K562 (cell line): ENCODE data around the gene ADAMTS2. TPM values are rescaled to one million over a fixed set of nuclear protein-coding genes. Genes with fewer than 3 reads are reported as not detected.

Source experiments
- ATAC-seq: fragments of 200-7000 bp; cut with Tn5 transposase; 3 replicates; pipeline ENCODE4 v1.9.1; 2020; ENCODE audit warnings: moderate library complexity
- BruUV-seq: library from RNA; stranded (reverse); fragments of 400-500 nt; replicated peaks from 2 replicates; lab custom pipeline; 2021; lab: Mats Ljungman, UMichigan
- CTCF ChIA-PET: fragments of 300-600 bp; formaldehyde crosslinking; extraction: SDS; loops from one replicate; lab custom pipeline; 2021; ENCODE audit warnings: low intra/inter-chr PET ratio; lab: Yijun Ruan, JAX
- POLR2A ChIA-PET: fragments of 300-600, 350-650 bp; sonication (Branson Sonifier 250); formaldehyde crosslinking; extraction: SDS; loops from one replicate; lab custom pipeline; 2021; ENCODE audit warnings: antibody characterized with exemption, inconsistent platforms; lab: Yijun Ruan, JAX
- DNase-seq, 4 experiments: peaks; one replicate each; pipeline versions ENCODE4 v3.0.0 to v3.0.0-alpha.2; 2011 to 2018; ENCODE audit warnings: low spot score in 3 of 4, mixed read lengths in 3 of 4; ENCODE audit errors: extremely low read depth in 1 of 4
- FAIRE-seq: peaks from 2 replicates; lab custom pipeline; 2011; peaks lifted over from hg19 to GRCh38; lab: Jason Lieb, UNC
- H2AFZ ChIP-seq: 2 replicates; pipeline ENCODE4 v1.6.0; 2011; ENCODE audit warnings: low read depth, low read length, control low read depth, inconsistent platforms
- H3K27ac ChIP-seq: fragments of 200-600 bp; 3 replicates; pipeline ENCODE4 v1.8.0; 2011; ENCODE audit warnings: low read depth, mild to moderate bottlenecking, control low read depth, inconsistent platforms, low read length, moderate library complexity, mixed read lengths; ENCODE audit errors: extremely low read depth
- H3K27me3 ChIP-seq, 2 experiments: fragments of 300-600 bp in 1 of 2; 2 replicates in 1 of 2; 3 replicates in 1 of 2; pipeline versions ENCODE4 v1.6.0 to v1.8.0; 2011; ENCODE audit warnings: inconsistent platforms in 2 of 2, low read length in 2 of 2, mild to moderate bottlenecking in 1 of 2, mixed read lengths in 1 of 2, moderate library complexity in 1 of 2; ENCODE audit not compliant: control insufficient read depth in 2 of 2, insufficient read depth in 2 of 2
- H3K36me3 ChIP-seq: fragments of 300-600 bp; 3 replicates; pipeline ENCODE4 v1.8.0; 2011; ENCODE audit warnings: mild to moderate bottlenecking, low read length, inconsistent platforms; ENCODE audit not compliant: control insufficient read depth, insufficient read depth
- H3K4me1 ChIP-seq, 2 experiments: fragments of 200-600 bp in 1 of 2; replicated peaks in 1 of 2; 2 replicates in 1 of 2; 3 replicates in 1 of 2; pipeline versions ENCODE4 v1.5.1 to v1.8.0; 2011; ENCODE audit warnings: inconsistent platforms in 2 of 2, low read length in 2 of 2, mild to moderate bottlenecking in 1 of 2, mixed read lengths in 1 of 2, moderate library complexity in 1 of 2; ENCODE audit not compliant: control insufficient read depth in 2 of 2, insufficient read depth in 2 of 2
- H3K4me2 ChIP-seq: 2 replicates; pipeline ENCODE4 v1.6.1; 2011; ENCODE audit warnings: low read length, control low read depth, inconsistent platforms, mixed read lengths; ENCODE audit not compliant: insufficient read depth
- H3K4me3 ChIP-seq: fragments of 200-600 bp; sonication (generic), shearing (Covaris generic); 2 replicates; pipeline ENCODE4 v1.5.1; 2016; ENCODE audit warnings: control low read depth, inconsistent platforms
- H3K79me2 ChIP-seq: fragments of 200-600 bp; 3 replicates; pipeline ENCODE4 v1.8.0; 2011; ENCODE audit warnings: low read length, inconsistent platforms; ENCODE audit not compliant: control insufficient read depth, insufficient read depth
- H3K9ac ChIP-seq, 2 experiments: 2 replicates each; pipeline versions ENCODE4 v1.6.0 to v1.6.1; 2011; ENCODE audit warnings: low read depth in 2 of 2, low read length in 2 of 2, control low read depth in 1 of 2, inconsistent platforms in 1 of 2, mild to moderate bottlenecking in 1 of 2, mixed read lengths in 1 of 2; ENCODE audit not compliant: insufficient read depth in 1 of 2
- H3K9me1 ChIP-seq: one replicate; pipeline ENCODE4 v1.6.0; 2011; ENCODE audit warnings: inconsistent platforms, mild to moderate bottlenecking, low read length, moderate library complexity; ENCODE audit not compliant: control insufficient read depth, insufficient read depth
- H3K9me3 ChIP-seq: replicated peaks from 2 replicates; pipeline ENCODE4 v1.5.1; 2011; ENCODE audit warnings: low read depth, low read length, inconsistent platforms; ENCODE audit not compliant: control insufficient read depth, insufficient read depth
- H4K20me1 ChIP-seq: replicated peaks from 2 replicates; pipeline ENCODE4 v1.6.1; 2011; ENCODE audit warnings: low read length, inconsistent platforms, mixed read lengths; ENCODE audit not compliant: control insufficient read depth, insufficient read depth
- BHLHE40 ChIP-seq: IDR thresholded peaks from 2 replicates; pipeline ENCODE4 v1.6.1; 2011; ENCODE audit warnings: low read length, improper control_type of control experiment
- CREB5 ChIP-seq: fragments of 250-450 bp; sonication (Bioruptor Pico); IDR thresholded peaks from 2 replicates; pipeline ENCODE4 v1.5.0; 2020; ENCODE audit warnings: mild to moderate bottlenecking
- EHMT2 ChIP-seq: fragments of 450-650 bp; IDR thresholded peaks from 2 replicates; pipeline ENCODE4 v1.6.1; 2018; ENCODE audit warnings: antibody characterized with exemption
- GABPB2 ChIP-seq: fragments of 250-450 bp; sonication (Bioruptor Pico); conservative IDR thresholded peaks from 2 replicates; pipeline ENCODE4 v1.5.1; 2021; ENCODE audit warnings: mild to moderate bottlenecking
- RAD51 ChIP-seq: fragments of 450-650 bp; IDR thresholded peaks from 2 replicates; pipeline ENCODE4 v1.7.1; 2016; ENCODE audit warnings: low read depth, mild to moderate bottlenecking, borderline replicate concordance
- TRIM24 ChIP-seq, 2 experiments: fragments of 450-650 bp; IDR thresholded peaks; 2 replicates each; pipeline ENCODE4 v1.6.1; 2016
- U2AF1 ChIP-seq: fragments of 200-400 bp; formaldehyde crosslinking; optimal IDR thresholded peaks from 2 replicates; pipeline ENCODE3; 2017; ENCODE audit warnings: mild to moderate bottlenecking, low read depth, low read length, moderate library complexity
- ZC3H4 ChIP-seq: sonication (generic); formaldehyde crosslinking; IDR thresholded peaks from 2 replicates; pipeline ENCODE4 v1.9.0; 2021; ENCODE audit warnings: missing genetic modification reagents, borderline replicate concordance
- ZNF592 ChIP-seq: fragments of 450-650 bp; IDR thresholded peaks from 2 replicates; pipeline ENCODE4 v1.6.1; 2017; ENCODE audit warnings: antibody characterized with exemption, mild to moderate bottlenecking
- WGBS: fragments of 100-300 bp; shearing (Covaris generic); methylation state at CpG from one replicate; pipeline ENCODE4 v1.1.6; 2016; ENCODE audit warnings: low coverage, mixed read lengths; ENCODE audit not compliant: insufficient coverage; ENCODE audit errors: missing lambda C conversion rate; 5-methylcytosine and 5-hydroxymethylcytosine counted together
- in situ Hi-C: fragments of 300-500 bp; cut with MboI; formaldehyde crosslinking; loops from 4 replicates; pipeline ENCODE4 v1.15.0; 2018; ENCODE audit warnings: inconsistent platforms, mixed read lengths
- intact Hi-C: fragments of 100-400 bp; cut with micrococcal nuclease; formaldehyde crosslinking; loops from 2 replicates; pipeline ENCODE4 v1.14.2; 2022
- polyA plus RNA-seq, 8 experiments: library from polyadenylated mRNA; depleted of rRNA in 4 of 8; stranded (reverse) in 5 of 8; unstranded in 3 of 8; fragments of >200 nt; fragmentation: Nextera tagmentation in 2 of 8; fragmentation: Illumina TruSeq in 1 of 8; extraction: Ambion mirVana in 2 of 8; extraction: Trizol in 1 of 8; gene quantifications; 2 replicates each; pipeline versions ENCODE4 v1.2.1 to v1.2.3, GENCODE V29; 2011 to 2014; ENCODE audit warnings: inconsistent platforms in 1 of 8, missing spikeins in 1 of 8
- total RNA-seq, 7 experiments: library from RNA; depleted of rRNA in 6 of 7; stranded (reverse); fragments of >200 nt in 6 of 7; fragmentation: Illumina TruSeq in 2 of 7; extraction: Trizol in 2 of 7; gene quantifications; 2 replicates each; pipeline versions ENCODE4 v1.2.1 to v1.2.3, GENCODE V29; 2011 to 2021; ENCODE audit warnings: low replicate concordance in 1 of 7
- TF ChIP-seq, protein P1 (sequence below): sonication (generic); formaldehyde crosslinking; IDR thresholded peaks from 2 replicates; pipeline ENCODE4 v1.8.1; 2023; ENCODE audit warnings: mild to moderate bottlenecking, missing genetic modification reagents

ADAMTS2 gene
- total and polyA plus RNA-seq, 9 of the 15 experiments (the other 6 are each of a cell fraction or from before 2014, with no cell fraction given), result not detected

DNA sequence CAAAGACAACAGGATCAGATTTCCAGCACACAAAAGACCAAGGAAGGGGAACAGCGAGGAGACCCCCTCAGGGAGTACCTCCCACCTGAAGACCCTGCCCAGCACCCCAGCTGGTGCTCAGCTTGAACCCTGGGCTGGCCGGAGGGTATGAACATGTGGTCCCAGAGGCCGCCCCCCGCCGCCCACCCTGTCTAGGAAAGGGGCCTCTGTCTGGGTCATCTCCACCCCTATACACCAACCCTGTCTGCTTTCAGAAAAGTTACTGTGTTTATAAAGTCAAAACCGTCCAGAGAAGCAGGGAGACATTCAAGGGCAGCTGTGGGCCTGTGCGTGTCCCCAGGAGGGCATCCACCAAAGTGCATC is 72.2 kb downstream of the ADAMTS2 start (continued):
- no peak for TF ChIP-seq BHLHE40
- no peak for TF ChIP-seq ZC3H4 (CRISPR knock-in tag)
- TF ChIP-seq, protein P1, sequence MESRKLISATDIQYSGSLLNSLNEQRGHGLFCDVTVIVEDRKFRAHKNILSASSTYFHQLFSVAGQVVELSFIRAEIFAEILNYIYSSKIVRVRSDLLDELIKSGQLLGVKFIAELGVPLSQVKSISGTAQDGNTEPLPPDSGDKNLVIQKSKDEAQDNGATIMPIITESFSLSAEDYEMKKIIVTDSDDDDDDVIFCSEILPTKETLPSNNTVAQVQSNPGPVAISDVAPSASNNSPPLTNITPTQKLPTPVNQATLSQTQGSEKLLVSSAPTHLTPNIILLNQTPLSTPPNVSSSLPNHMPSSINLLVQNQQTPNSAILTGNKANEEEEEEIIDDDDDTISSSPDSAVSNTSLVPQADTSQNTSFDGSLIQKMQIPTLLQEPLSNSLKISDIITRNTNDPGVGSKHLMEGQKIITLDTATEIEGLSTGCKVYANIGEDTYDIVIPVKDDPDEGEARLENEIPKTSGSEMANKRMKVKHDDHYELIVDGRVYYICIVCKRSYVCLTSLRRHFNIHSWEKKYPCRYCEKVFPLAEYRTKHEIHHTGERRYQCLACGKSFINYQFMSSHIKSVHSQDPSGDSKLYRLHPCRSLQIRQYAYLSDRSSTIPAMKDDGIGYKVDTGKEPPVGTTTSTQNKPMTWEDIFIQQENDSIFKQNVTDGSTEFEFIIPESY (CRISPR knock-in tag), result no peak
- no peak for TF ChIP-seq EHMT2
- TF ChIP-seq GABPB2, result no peak
- no peak for TF ChIP-seq RAD51
- no peak for TF ChIP-seq CREB5 (CRISPR knock-in tag)

DNA sequence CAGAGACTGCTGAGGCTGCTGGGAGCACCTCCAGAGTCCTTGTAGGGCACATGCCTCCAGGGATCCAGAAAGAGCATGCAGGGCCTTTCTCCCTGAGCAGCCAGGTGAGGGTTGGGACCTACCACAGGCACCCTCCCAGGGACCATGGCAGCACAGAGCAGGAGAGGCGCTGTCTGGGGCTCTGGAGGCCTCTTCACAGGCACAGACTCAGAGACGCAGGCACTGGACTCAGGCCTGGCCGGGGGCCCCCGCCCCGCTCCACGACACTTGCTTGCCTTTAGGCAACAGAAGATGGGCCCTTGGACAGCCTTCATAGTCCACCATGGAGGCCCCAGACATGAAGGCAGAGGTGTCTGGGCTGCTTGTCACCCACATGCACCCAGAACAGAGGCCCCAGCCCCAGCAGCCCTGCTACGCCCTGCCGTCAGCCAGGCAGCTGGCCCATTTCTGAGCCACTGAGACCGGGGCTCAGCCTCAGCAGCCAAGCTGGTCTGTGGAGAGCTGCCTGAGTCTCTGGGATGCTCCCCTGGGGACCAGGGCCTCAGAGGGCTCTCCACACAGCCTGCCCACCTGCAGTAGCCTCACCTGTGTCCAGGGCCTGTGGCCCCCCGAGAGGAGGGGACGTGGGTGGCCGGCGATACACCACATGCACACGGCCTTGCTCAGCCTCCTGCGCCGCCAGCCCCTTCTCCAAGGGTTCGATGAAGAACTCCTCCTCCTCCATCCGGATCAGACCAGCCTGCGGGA is 72.8 kb downstream of the ADAMTS2 start:
- Histone ChIP-seq H3K9ac (no peak overlapping the region), H4K20me1 (no peaks in the 10 kb centered on the region), H3K27ac (no peak overlapping the region), H3K36me3 (no peaks in the 10 kb centered on the region)
- intact Hi-C loops, result no loop called here
- WGBS, result 0% methylated on average over 15 of the region's 19 CpGs
- DNase-seq, result no peak
- in situ Hi-C loops, result no loop called here
- TF ChIP-seq ZNF592 (no peak), TRIM24 (IDR thresholded peaks at IDR 0.05) (no peak), U2AF1 (no peak)
- TF ChIP-seq, all 486 proteins: peak for 0
- no peak overlapping the region for H2AFZ ChIP-seq
- H3K27me3 ChIP-seq, result peaks cover 0 to 25% of the 10 kb centered on the region in 2 experiments; a peak in 2 of 5 replicates
- no peaks in the 10 kb centered on the region for H3K9me3 ChIP-seq
- BruUV-seq, result no TSS peak
- no peak overlapping the region for H3K4me2 ChIP-seq
- H3K79me2 ChIP-seq, result no peaks in the 10 kb centered on the region
- H3K9me1 ChIP-seq, result no peaks in the 10 kb centered on the region
- ChIA-PET CTCF (no interaction called here), POLR2A (no interaction called here)
- ATAC-seq (no peak), FAIRE-seq (no peak)
- peaks cover 4 to 12% of the 10 kb centered on the region in 2 experiments; a peak in 2 of 5 replicates for H3K4me1 ChIP-seq
- no peak overlapping the region for H3K4me3 ChIP-seq
